ENCODE measurements around the gene PSMD12. TPM values are rescaled to one million over a fixed set of nuclear protein-coding genes. Genes with fewer than 3 reads are reported as not detected.

PSMD12 gene
- total RNA-seq, 3 donors from 2014 or later, result 33.5 to 59.8 (median 41.2) TPM

- intact Hi-C loops (cut with DNase I, micrococcal nuclease), result no loop called here
Observed at GRCh38 chr17:67360880-67361279, 5.5 kb downstream of the PSMD12 start.

GRCh38 chr17:67359960-67360791 is 6.2 kb downstream of the PSMD12 start:
- TF ChIP-seq CTCF (IDR thresholded peaks at IDR 0.05), result no peak
- DNase-seq (no peak), ATAC-seq (peak; percentile 50)
- Histone ChIP-seq H3K9me3 (no peaks in the 10 kb centered on the region), H3K36me3 (ENCODE audit: low read depth) (peaks cover 4% of the 10 kb centered on the region), H3K4me1 (ENCODE audit: low read depth) (peaks cover 15% of the 10 kb centered on the region), H3K4me3 (no peak overlapping the region)
- intact Hi-C loops (cut with DNase I, micrococcal nuclease), result no loop called here

More at GRCh38 chr17:67360880-67361279, 5.5 kb downstream of the PSMD12 start:
- no peak for ATAC-seq
- no peak for TF ChIP-seq CTCF (IDR thresholded peaks at IDR 0.05)
- H3K4me1 ChIP-seq (ENCODE audit: low read depth), result peaks cover 21% of the 10 kb centered on the region
- peaks cover 4% of the 10 kb centered on the region for H3K36me3 ChIP-seq (ENCODE audit: low read depth)
- no peak for DNase-seq
- no peak overlapping the region for H3K4me3 ChIP-seq
- H3K9me3 ChIP-seq, result no peaks in the 10 kb centered on the region

- no peak for TF ChIP-seq CTCF (IDR thresholded peaks at IDR 0.05)
- DNase-seq, result no peak
- H3K9me3 ChIP-seq, result no peaks in the 10 kb centered on the region
- ATAC-seq, result no peak
- no peak overlapping the region for H3K4me3 ChIP-seq
- peaks cover 3% of the 10 kb centered on the region for H3K4me1 ChIP-seq (ENCODE audit: low read depth)
- H3K36me3 ChIP-seq (ENCODE audit: low read depth), result peaks cover 4% of the 10 kb centered on the region
- intact Hi-C loops (cut with DNase I, micrococcal nuclease), result no loop called here
Observed at GRCh38 chr17:67358612-67359011, 7.8 kb downstream of the PSMD12 start.

GRCh38 chr17:67353929-67354574 is 12.3 kb downstream of the PSMD12 start:
- no peak overlapping the region for H3K4me3 ChIP-seq
- no peaks in the 10 kb centered on the region for H3K4me1 ChIP-seq (ENCODE audit: low read depth)
- ATAC-seq (no peak), DNase-seq (no peak)
- no peak for TF ChIP-seq CTCF (IDR thresholded peaks at IDR 0.05)
- intact Hi-C loops (cut with DNase I, micrococcal nuclease), result no loop called here
- H3K36me3 ChIP-seq (ENCODE audit: low read depth), result peaks cover 4% of the 10 kb centered on the region
- H3K9me3 ChIP-seq, result no peaks in the 10 kb centered on the region

GRCh38 chr17:67353161-67353560 is 13.2 kb downstream of the PSMD12 start:
- Histone ChIP-seq H3K9me3 (no peaks in the 10 kb centered on the region), H3K4me3 (no peak overlapping the region), H3K4me1 (ENCODE audit: low read depth) (no peaks in the 10 kb centered on the region), H3K36me3 (ENCODE audit: low read depth) (peaks cover 4% of the 10 kb centered on the region)
- ATAC-seq, result no peak
- intact Hi-C loops (cut with DNase I, micrococcal nuclease), result no loop called here
- no peak for DNase-seq
- no peak for TF ChIP-seq CTCF (IDR thresholded peaks at IDR 0.05)
